ENCODE data around the gene ENPEP. TPM values are rescaled to one million over a fixed set of nuclear protein-coding genes. Genes with fewer than 3 reads are reported as not detected.

The ENPEP gene
- total and polyA plus RNA-seq, 7 donors = 0.23 to 2.2 (median 0.99) TPM

- no peak overlapping the region for H3K4me3 ChIP-seq
- H3K27ac ChIP-seq = no peak overlapping the region
- intact Hi-C loops (cut with DNase I) = loop anchor here (2.0 to 10.0 kb wide), 5 partner anchors 196 to 1086 kb away; partner anchors contain the start of gene ELOVL6
- H3K9me3 ChIP-seq = no peaks in the 10 kb centered on the region
- H3K27me3 ChIP-seq = no peaks in the 10 kb centered on the region
- H3K36me3 ChIP-seq = no peaks in the 10 kb centered on the region
- 21 to 47% methylated on average over 4 of the region's 4 CpGs for WGBS, 2 donors
- TF ChIP-seq CTCF (IDR thresholded peaks at IDR 0.05) (peak in 3 of 4 experiments; percentile 30 to 66 (median 34)), POLR2AphosphoS5 (IDR thresholded peaks at IDR 0.05) (no peak)
- no peak for DNase-seq
- H3K4me1 ChIP-seq = no peaks in the 10 kb centered on the region
Observed at GRCh38 chr4:110510955-110511544, 35.1 kb downstream of the ENPEP start.

GRCh38 chr4:110512901-110513300, 36.9 kb downstream of the ENPEP start:
- intact Hi-C loops (cut with DNase I) = loop anchor here (5.0 to 10.0 kb wide), 4 partner anchors 198 to 1088 kb away; partner anchors contain the start of gene ELOVL6
- WGBS, 2 donors = 79 to 82% methylated on average over 3 of the region's 3 CpGs
- H3K27me3 ChIP-seq = no peaks in the 10 kb centered on the region

GRCh38 chr4:110514889-110515479, 39.0 kb downstream of the ENPEP start:
- no peaks in the 10 kb centered on the region for H3K27me3 ChIP-seq
- no peak overlapping the region for H3K27ac ChIP-seq
- no peaks in the 10 kb centered on the region for H3K9me3 ChIP-seq
- no peaks in the 10 kb centered on the region for H3K36me3 ChIP-seq
- no peak for DNase-seq
- intact Hi-C loops (cut with DNase I) = loop anchor here (5.0 to 10.0 kb wide), 4 partner anchors 200 to 1090 kb away; partner anchors contain the start of gene ELOVL6
- TF ChIP-seq EP300 (IDR thresholded peaks at IDR 0.05) = no peak
- TF ChIP-seq CTCF (IDR thresholded peaks at IDR 0.05) = peak in 2 of 4 experiments; percentile 36 to 60
- H3K4me1 ChIP-seq = no peaks in the 10 kb centered on the region
- H3K4me3 ChIP-seq = no peak overlapping the region

More at GRCh38 chr4:110512901-110513300, 36.9 kb downstream of the ENPEP start:
- Histone ChIP-seq H3K4me1 (no peaks in the 10 kb centered on the region), H3K4me3 (no peak overlapping the region), H3K36me3 (no peaks in the 10 kb centered on the region), H3K9me3 (no peaks in the 10 kb centered on the region), H3K27ac (no peak overlapping the region)
- no peak for DNase-seq
- TF ChIP-seq POLR2AphosphoS5 (IDR thresholded peaks at IDR 0.05) (no peak), EP300 (IDR thresholded peaks at IDR 0.05) (no peak)

GRCh38 chr4:110515676-110516075, 39.7 kb downstream of the ENPEP start:
- Histone ChIP-seq H3K9me3 (no peaks in the 10 kb centered on the region), H3K27ac (no peak overlapping the region), H3K27me3 (no peaks in the 10 kb centered on the region), H3K4me3 (peak overlapping the region in 3 of 4 donors; percentile 34 to 43 (median 39)), H3K4me1 (no peaks in the 10 kb centered on the region), H3K36me3 (no peaks in the 10 kb centered on the region)
- DNase-seq = no peak
- intact Hi-C loops (cut with DNase I) = loop anchor here (10.0 kb wide), 3 partner anchors 201 to 1091 kb away; partner anchors contain the start of gene ELOVL6
- 21 to 58% methylated on average over 5 of the region's 5 CpGs for WGBS, 2 donors
- no peak for TF ChIP-seq POLR2AphosphoS5 (IDR thresholded peaks at IDR 0.05)
- TF ChIP-seq CTCF (IDR thresholded peaks at IDR 0.05) = no peak
- TF ChIP-seq POLR2A (IDR thresholded peaks at IDR 0.05) = no peak
- no peak for TF ChIP-seq EP300 (IDR thresholded peaks at IDR 0.05)

- no peak for TF ChIP-seq POLR2AphosphoS5 (IDR thresholded peaks at IDR 0.05)
- peak in 3 of 4 experiments; percentile 50 to 65 (median 51) for TF ChIP-seq CTCF (IDR thresholded peaks at IDR 0.05)
- Histone ChIP-seq H3K27ac (peak overlapping the region in 1 of 4 donors; percentile 14), H3K4me1 (no peaks in the 10 kb centered on the region), H3K27me3 (no peaks in the 10 kb centered on the region), H3K9me3 (no peaks in the 10 kb centered on the region), H3K36me3 (no peaks in the 10 kb centered on the region), H3K4me3 (peak overlapping the region; percentile 26 to 43 (median 36))
- 3 to 7% methylated on average over 8 of the region's 8 CpGs for WGBS, 2 donors
- peak; percentile 87 for DNase-seq
- intact Hi-C loops (cut with DNase I) = loop anchor here (10.0 kb wide), 3 partner anchors 202 to 1092 kb away; partner anchors contain the start of gene ELOVL6
Observed at GRCh38 chr4:110516106-110516922, 40.4 kb downstream of the ENPEP start.
